NB4 (cell line): ENCODE data around the gene TDG.

Experiments used
- MYC ChIP-seq: IDR thresholded peaks from 2 replicates; pipeline ENCODE4 v1.6.1; 2011; ENCODE audit warnings: low read depth, low read length
- TF ChIP-seq, protein P1 (sequence below): IDR thresholded peaks from one replicate; pipeline ENCODE4 v1.5.1; 2012; ENCODE audit warnings: low read depth, low read length

DNA sequence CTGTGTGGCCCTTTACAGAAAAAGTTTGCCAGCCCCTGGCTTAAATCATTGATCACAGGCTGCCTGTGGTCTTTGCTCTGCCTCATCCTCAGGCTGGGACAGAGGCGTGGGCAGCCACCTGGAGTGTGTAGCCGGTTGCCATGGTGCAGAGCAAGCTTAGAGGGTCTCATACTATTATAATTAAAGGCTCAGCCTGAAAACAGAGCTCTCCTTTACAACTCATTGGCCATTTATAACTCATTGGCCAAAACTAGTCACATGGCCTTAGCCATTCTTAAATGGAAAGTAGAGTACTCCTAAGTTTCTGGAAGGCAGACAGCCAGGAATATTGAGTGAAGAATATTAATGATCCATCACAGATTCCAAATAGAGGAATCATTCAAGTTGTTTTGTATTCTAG, 32.4 kb upstream of the TDG start:
- TF ChIP-seq MYC, result no peak
- TF ChIP-seq, protein P1, sequence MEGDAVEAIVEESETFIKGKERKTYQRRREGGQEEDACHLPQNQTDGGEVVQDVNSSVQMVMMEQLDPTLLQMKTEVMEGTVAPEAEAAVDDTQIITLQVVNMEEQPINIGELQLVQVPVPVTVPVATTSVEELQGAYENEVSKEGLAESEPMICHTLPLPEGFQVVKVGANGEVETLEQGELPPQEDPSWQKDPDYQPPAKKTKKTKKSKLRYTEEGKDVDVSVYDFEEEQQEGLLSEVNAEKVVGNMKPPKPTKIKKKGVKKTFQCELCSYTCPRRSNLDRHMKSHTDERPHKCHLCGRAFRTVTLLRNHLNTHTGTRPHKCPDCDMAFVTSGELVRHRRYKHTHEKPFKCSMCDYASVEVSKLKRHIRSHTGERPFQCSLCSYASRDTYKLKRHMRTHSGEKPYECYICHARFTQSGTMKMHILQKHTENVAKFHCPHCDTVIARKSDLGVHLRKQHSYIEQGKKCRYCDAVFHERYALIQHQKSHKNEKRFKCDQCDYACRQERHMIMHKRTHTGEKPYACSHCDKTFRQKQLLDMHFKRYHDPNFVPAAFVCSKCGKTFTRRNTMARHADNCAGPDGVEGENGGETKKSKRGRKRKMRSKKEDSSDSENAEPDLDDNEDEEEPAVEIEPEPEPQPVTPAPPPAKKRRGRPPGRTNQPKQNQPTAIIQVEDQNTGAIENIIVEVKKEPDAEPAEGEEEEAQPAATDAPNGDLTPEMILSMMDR, result no peak
